T-helper 22 cell (primary cell): ENCODE data around the gene SPAG16.

Experiments
- DNase-seq: peaks from one replicate; pipeline ENCODE4 v3.0.0-alpha.2; 2020; ENCODE audit warnings: low read depth

Gene SPAG16

DNA sequence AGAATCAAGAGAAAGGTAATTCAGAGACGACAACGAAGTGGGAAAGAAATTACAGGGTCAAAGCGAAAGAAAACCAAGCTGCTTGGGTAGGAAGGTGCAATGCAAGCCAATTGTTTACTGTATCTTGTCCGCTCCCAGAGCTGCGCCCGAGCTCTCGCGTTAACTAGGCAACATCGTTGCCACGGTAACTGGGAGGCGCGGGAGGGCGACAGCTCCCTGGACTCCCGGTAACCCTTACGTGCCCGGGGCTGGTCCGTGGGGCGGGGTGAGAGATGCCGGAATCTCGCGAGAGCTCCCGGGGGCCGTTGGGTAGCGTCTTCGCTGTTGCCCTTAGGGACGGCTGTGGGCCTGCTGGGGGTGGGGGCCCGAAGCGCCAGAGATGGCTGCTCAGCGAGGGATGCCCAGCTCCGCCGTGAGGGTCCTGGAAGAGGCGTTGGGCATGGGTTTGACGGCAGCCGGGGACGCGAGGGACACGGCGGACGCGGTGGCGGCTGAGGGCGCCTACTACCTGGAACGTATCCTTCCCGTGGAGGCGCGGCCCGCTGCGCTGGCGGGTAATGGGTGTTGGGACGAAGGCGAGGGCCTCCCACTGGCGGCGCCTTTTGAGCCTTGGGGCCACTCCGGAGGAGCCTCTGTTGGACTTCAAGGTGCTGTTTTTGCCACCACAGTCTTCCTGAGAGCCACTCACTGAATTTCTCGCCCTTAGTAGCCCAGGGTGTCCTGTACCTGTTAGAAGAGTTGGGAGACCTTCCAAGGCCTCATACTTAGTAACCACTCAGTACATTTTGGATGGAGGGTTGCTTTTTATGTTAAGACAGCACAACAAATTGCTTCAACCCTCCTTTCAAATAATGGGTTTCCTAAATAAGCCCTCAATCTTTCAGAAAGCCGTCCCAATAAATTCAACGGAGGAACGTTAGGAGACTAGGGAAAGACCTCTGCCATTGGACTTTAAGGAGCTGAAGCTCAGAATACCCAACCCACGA is at the start of gene SPAG16:
SPAG16 (plus strand) TSS at position 360 of the 986 bp plus-strand sequence.
- peak; percentile 93 for DNase-seq

GRCh38 chr2:213234641-213235040 is 49.6 kb upstream of the SPAG16 start:
- DNase-seq = no peak

- DNase-seq = no peak
These were observed 48.5 kb upstream of the SPAG16 start for GRCh38 chr2:213235741-213236140.

DNA sequence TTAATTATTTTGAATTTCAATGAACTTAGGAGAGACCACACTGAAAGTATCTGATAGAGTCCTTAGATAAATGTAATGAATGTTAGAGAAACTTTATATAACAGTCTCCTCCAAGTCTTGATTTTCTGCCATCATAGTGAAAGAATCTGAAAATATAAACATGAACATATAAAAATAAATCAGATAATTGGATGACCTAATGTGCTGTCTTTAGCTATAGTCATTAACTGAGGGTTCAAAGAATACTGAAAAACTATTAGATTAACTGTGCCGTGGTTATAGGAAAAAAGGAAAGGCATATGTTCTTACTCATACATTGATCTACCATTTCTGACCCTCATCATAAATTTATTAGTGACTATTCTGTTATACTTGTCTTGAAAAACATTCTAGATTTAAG is 47.0 kb upstream of the SPAG16 start:
- no peak for DNase-seq

- DNase-seq = no peak
These were observed 46.5 kb upstream of the SPAG16 start for GRCh38 chr2:213237787-213238186.

GRCh38 chr2:213238753-213239495 is 45.3 kb upstream of the SPAG16 start:
- no peak for DNase-seq

DNA sequence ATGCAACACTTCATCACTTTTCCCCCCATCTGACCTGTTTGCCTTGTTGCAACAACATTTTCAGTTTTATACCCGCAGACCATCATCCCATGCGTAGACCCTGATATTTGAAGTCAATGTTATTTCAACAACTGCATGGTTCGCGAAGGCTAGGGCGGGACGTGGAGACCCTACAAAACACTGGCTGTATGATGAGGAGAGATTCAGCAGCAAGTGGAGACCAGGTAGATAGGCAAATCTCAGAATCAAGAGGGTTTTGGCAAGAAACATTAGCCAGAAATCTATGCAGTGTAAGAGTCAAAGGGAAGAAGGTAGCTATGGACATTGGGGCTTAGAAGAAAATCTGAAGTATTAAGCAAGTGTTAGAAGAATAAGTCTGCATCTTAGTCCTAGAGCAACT is 42.4 kb upstream of the SPAG16 start:
- DNase-seq = no peak

- no peak for DNase-seq
These were observed 41.6 kb upstream of the SPAG16 start for GRCh38 chr2:213242653-213243052.

- DNase-seq = no peak
These were observed 40.8 kb upstream of the SPAG16 start for GRCh38 chr2:213243189-213244044.

- DNase-seq = peak; percentile 8
These were observed 37.6 kb upstream of the SPAG16 start for GRCh38 chr2:213246497-213247281.

GRCh38 chr2:213247566-213247965 is 36.7 kb upstream of the SPAG16 start:
- DNase-seq = no peak

DNA sequence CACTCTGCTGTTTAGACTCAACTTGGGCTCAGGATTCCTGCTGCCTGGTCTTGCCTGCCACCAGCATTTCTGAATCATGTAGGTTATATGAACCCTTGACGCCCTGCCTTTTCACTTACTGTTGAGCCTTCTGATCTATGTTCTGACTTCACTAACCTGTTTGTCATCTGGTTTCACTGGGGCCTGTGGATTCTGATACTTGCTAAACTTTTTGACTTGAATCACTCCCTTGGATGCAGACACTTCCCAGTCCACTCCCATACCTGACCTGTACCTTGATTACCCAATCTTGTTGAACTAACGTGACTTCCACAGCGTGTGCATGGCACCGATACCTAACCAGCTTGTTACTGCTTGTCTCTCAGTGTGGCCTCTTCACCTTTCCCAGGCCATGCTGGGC is 35.6 kb upstream of the SPAG16 start:
- no peak for DNase-seq

DNA sequence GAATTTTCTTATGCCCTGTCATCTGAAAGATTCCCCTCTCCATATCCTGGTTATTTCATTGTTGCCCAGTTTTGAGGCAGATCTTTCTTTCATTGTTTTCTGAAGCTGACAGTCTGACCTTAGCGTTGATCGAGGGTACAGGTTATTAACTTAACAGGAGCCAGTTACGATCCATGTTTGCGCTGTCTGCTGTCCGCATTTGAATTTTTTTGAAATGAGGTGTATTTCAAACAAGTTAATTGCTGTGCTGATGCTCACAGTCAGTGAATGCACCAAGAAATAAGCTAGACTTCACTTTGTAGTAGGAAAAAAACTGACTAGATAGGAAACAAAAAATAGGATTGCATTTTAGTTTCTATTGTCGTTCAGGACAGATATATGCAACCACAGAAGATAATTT is 34.8 kb upstream of the SPAG16 start:
- no peak for DNase-seq

GRCh38 chr2:213251618-213252017 is 32.6 kb upstream of the SPAG16 start:
- no peak for DNase-seq

- DNase-seq = no peak
These were observed 32.1 kb upstream of the SPAG16 start for GRCh38 chr2:213252206-213252605.

GRCh38 chr2:213253162-213253561 is 31.1 kb upstream of the SPAG16 start:
- DNase-seq = no peak

GRCh38 chr2:213259266-213259665 is 25.0 kb upstream of the SPAG16 start:
- DNase-seq = no peak

GRCh38 chr2:213261237-213261636 is 23.0 kb upstream of the SPAG16 start:
- DNase-seq = no peak

GRCh38 chr2:213261715-213262114 is 22.5 kb upstream of the SPAG16 start:
- DNase-seq = no peak

DNA sequence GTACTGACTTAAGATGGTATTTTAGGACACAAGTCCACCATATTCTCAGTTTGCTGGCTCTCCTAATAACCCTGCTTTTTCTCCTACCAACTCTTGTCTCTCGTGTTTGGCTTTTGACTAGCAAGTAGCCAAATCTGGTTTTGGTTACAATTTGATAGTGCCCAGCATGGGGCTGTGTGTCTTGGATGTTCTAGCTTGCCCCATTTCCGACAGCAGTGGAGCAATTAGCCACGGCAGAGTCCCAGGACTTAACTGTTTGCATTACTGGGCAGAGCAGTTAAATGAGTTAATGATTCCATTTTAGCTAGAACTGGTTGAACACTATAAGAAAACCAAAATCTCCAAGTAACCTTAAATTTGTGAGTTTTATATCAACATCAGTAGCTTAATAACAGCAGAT is 18.6 kb upstream of the SPAG16 start:
- DNase-seq = no peak

DNA sequence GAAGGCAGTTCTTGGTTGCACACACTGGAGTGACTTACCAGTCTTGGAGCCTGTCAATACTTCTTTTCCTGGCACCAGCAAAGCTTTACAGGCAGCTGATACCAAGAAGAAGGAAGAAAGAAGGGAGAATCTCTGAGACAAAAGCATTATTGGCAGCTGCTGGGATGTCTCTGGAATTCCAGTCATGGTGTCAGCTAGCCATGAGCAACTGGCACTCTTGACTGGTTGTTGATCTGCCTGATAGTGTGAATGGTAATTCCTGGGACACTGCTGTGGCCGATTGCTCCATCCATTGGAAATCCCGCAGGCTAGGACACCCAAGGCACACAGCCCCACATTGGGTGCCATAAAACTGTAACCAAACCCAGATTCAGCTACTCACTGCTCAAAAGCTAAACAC is 17.8 kb upstream of the SPAG16 start:
- no peak for DNase-seq
